Loucy (cell line): Measurements from ENCODE around the gene ERMAP.

Experiments
- CTCF ChIP-seq: fragments of 200-600 bp; sonication (generic); conservative IDR thresholded peaks from 2 replicates; pipeline ENCODE4 v1.5.1; 2014; ENCODE audit warnings: mild to moderate bottlenecking, antibody characterized with exemption, low read length
- EZH2phosphoT487 ChIP-seq: fragments of 200-600 bp; IDR thresholded peaks from 2 replicates; pipeline ENCODE4 v1.6.1; 2018; ENCODE audit warnings: antibody characterized with exemption, mild to moderate bottlenecking, moderate library complexity, borderline replicate concordance

- TF ChIP-seq CTCF (no peak), EZH2phosphoT487 (no peak)
Observed at GRCh38 chr1:42845193-42845592, 28.3 kb downstream of the ERMAP start.
